Trophoblast cell (in vitro differentiated cells and primary cell): ENCODE measurements around the gene ESRP2.

Experiments used
- DNase-seq, 2 donors: peaks; one replicate each; pipeline ENCODE4 v3.0.0-alpha.2; 2016
- H2AFZ ChIP-seq: 2 replicates; pipeline ENCODE4 v1.6.1; 2013; ENCODE audit warnings: low read length, moderate library complexity, mild to moderate bottlenecking; ENCODE audit not compliant: insufficient read depth, poor library complexity
- H2AK5ac ChIP-seq: 2 replicates; pipeline ENCODE4 v1.6.1; 2013; ENCODE audit warnings: mild to moderate bottlenecking, low read length
- H2BK120ac ChIP-seq: 2 replicates; pipeline ENCODE4 v1.6.1; 2013; ENCODE audit warnings: low read length, mild to moderate bottlenecking, moderate library complexity; ENCODE audit not compliant: insufficient read depth, poor library complexity
- H2BK12ac ChIP-seq: 2 replicates; pipeline ENCODE4 v1.6.1; 2013; ENCODE audit warnings: mild to moderate bottlenecking, low read length, moderate library complexity
- H2BK5ac ChIP-seq: 2 replicates; pipeline ENCODE4 v1.6.1; 2013; ENCODE audit warnings: low read length, low read depth, moderate library complexity, mild to moderate bottlenecking; ENCODE audit not compliant: poor library complexity
- H3K14ac ChIP-seq: 2 replicates; pipeline ENCODE4 v1.6.1; 2013; ENCODE audit warnings: mild to moderate bottlenecking, low read length
- H3K18ac ChIP-seq: 2 replicates; pipeline ENCODE4 v1.6.1; 2013; ENCODE audit warnings: mild to moderate bottlenecking, low read length
- H3K23ac ChIP-seq: 2 replicates; pipeline ENCODE4 v1.6.1; 2013; ENCODE audit warnings: low read length
- H3K27ac ChIP-seq: 2 replicates; pipeline ENCODE4 v1.5.1; 2013; ENCODE audit warnings: low read depth, mild to moderate bottlenecking, inconsistent platforms, low read length, moderate library complexity
- H3K27me3 ChIP-seq: 2 replicates; pipeline ENCODE4 v1.6.1; 2013; ENCODE audit warnings: inconsistent platforms, mild to moderate bottlenecking, low read length, moderate library complexity; ENCODE audit not compliant: insufficient read depth
- H3K36me3 ChIP-seq, 2 experiments: 1 replicate in 1 of 2; 2 replicates in 1 of 2; pipeline ENCODE4 v1.6.1; 2013; ENCODE audit warnings: low read length in 2 of 2, mild to moderate bottlenecking in 2 of 2, moderate library complexity in 1 of 2; ENCODE audit not compliant: insufficient read depth in 2 of 2, control insufficient read depth in 1 of 2
- H3K4ac ChIP-seq: 2 replicates; pipeline ENCODE4 v1.6.1; 2013; ENCODE audit warnings: low read depth, mild to moderate bottlenecking, low read length, moderate library complexity
- H3K4me1 ChIP-seq, 2 experiments: 1 replicate in 1 of 2; 2 replicates in 1 of 2; pipeline ENCODE4 v1.6.1; 2013; ENCODE audit warnings: low read length in 2 of 2, mild to moderate bottlenecking in 2 of 2, moderate library complexity in 1 of 2; ENCODE audit not compliant: insufficient read depth in 2 of 2, control insufficient read depth in 1 of 2
- H3K4me2 ChIP-seq: 2 replicates; pipeline ENCODE4 v1.6.1; 2013; ENCODE audit warnings: inconsistent platforms, mild to moderate bottlenecking, low read length, moderate library complexity
- H3K4me3 ChIP-seq: 2 replicates; pipeline ENCODE4 v1.5.1; 2013; ENCODE audit warnings: mild to moderate bottlenecking, low read depth, low read length, inconsistent platforms
- H3K79me1 ChIP-seq: one replicate; pipeline ENCODE4 v1.6.1; 2013; ENCODE audit warnings: low read length
- H3K79me2 ChIP-seq: 2 replicates; pipeline ENCODE4 v1.6.1; 2013; ENCODE audit warnings: low read length, mild to moderate bottlenecking; ENCODE audit not compliant: control insufficient read depth, insufficient read depth, poor library complexity
- H3K9ac ChIP-seq: 2 replicates; pipeline ENCODE4 v1.6.1; 2013; ENCODE audit warnings: mild to moderate bottlenecking, low read length
- H3K9me3 ChIP-seq: 2 replicates; pipeline ENCODE4 v1.6.1; 2013; ENCODE audit warnings: low read depth, mild to moderate bottlenecking, control low read depth, inconsistent platforms, low read length; ENCODE audit not compliant: insufficient read depth
- H4K12ac ChIP-seq: 2 replicates; pipeline ENCODE4 v1.6.1; 2013; ENCODE audit warnings: low read depth, mild to moderate bottlenecking, low read length, moderate library complexity
- H4K8ac ChIP-seq: 2 replicates; pipeline ENCODE4 v1.6.1; 2013; ENCODE audit warnings: low read depth, mild to moderate bottlenecking, low read length, moderate library complexity
- H4K91ac ChIP-seq: one replicate; pipeline ENCODE4 v1.6.1; 2013; ENCODE audit warnings: low read depth, mild to moderate bottlenecking, low read length, moderate library complexity
- WGBS: extraction: QIAGEN DNeasy Blood & Tissue Kit; methylation state at CpG from one replicate; pipeline ENCODE4 v1.1.7; 2013; ENCODE audit warnings: missing lambda C conversion rate; ENCODE audit not compliant: insufficient read length, insufficient coverage; ENCODE audit errors: extremely low coverage; 5-methylcytosine and 5-hydroxymethylcytosine counted together

ESRP2 gene

DNA sequence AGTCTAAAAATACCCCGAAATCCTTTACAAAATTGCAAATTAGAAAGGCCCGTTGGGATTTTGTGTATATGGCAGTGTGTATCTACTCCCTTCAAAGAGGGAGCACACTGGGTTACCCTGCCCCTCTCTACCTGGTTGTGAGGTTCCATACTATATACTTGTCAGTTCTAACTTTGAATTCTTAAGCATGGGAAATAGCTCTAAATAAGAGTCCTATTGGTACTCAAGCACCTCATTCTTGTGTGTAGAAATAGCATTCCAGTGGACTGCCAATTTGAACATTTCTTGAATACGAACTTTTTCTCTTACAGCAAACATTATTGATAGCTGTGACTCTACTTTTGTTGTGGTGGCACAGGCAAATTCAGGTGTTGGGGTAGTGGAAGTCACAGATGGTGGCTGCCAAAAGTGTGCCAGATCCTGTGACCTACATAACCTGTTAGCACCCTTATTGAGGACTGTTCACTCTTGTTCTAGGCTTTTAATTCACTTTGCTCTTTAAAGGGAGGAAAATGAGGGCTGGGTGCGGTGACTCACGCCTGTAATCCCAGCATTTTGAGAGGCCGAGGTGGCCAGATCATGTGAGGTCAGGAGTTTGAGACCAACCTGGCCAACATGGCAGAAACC, 16.1 kb downstream of the ESRP2 start:
- H3K36me3 ChIP-seq = no peaks in the 10 kb centered on the region
- no peak overlapping the region for H2BK120ac ChIP-seq
- no peak overlapping the region for H2BK5ac ChIP-seq
- H3K4ac ChIP-seq = no peak overlapping the region
- H3K23ac ChIP-seq = no peak overlapping the region
- H3K27ac ChIP-seq = no peak overlapping the region
- no peaks in the 10 kb centered on the region for H3K79me2 ChIP-seq
- H3K79me1 ChIP-seq = no peaks in the 10 kb centered on the region
- H3K27me3 ChIP-seq = no peaks in the 10 kb centered on the region
- H2AK5ac ChIP-seq = no peak overlapping the region
- DNase-seq = peak; percentile 20 to 39
- H3K4me2 ChIP-seq = no peak overlapping the region
- no peak overlapping the region for H2BK12ac ChIP-seq
- peak overlapping the region; percentile 12 for H4K12ac ChIP-seq
- H3K18ac ChIP-seq = no peak overlapping the region
- H4K91ac ChIP-seq = no peak overlapping the region
- no peak overlapping the region for H3K9ac ChIP-seq
- no peak overlapping the region for H2AFZ ChIP-seq
- H3K9me3 ChIP-seq = no peaks in the 10 kb centered on the region
- no peak overlapping the region for H4K8ac ChIP-seq
- peaks cover 0 to 3% of the 10 kb centered on the region in 2 experiments for H3K4me1 ChIP-seq
- H3K14ac ChIP-seq = no peak overlapping the region
- H3K4me3 ChIP-seq = no peak overlapping the region
- WGBS = no CpG with 5 or more reads among the region's 6 CpGs

DNA sequence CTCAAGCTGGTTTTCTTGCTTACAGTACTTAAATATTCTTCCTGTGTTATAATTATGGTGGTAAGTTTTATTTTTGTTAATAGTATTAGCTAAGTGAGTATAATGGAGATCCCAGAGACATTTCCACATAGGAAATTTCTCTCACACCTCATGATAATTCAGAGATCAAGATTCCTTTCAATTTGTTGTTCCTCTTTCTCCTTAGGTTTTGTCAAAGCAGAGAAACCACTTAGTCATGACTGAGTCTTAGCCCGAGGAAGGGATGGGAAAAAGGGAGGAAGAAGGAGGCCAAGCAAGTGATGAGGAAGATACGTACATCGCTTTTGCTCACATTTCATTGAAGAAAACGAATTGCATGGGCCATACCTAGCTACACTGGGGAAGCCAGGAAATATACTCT, 18.4 kb downstream of the ESRP2 start:
- H3K27ac ChIP-seq = no peak overlapping the region
- H2BK120ac ChIP-seq = no peak overlapping the region
- WGBS = no CpG with 5 or more reads among the region's 4 CpGs
- H3K18ac ChIP-seq = no peak overlapping the region
- no peaks in the 10 kb centered on the region for H3K9me3 ChIP-seq
- no peak overlapping the region for H4K12ac ChIP-seq
- no peak overlapping the region for H2BK12ac ChIP-seq
- H3K79me1 ChIP-seq = no peaks in the 10 kb centered on the region
- no peaks in the 10 kb centered on the region for H3K79me2 ChIP-seq
- H3K4ac ChIP-seq = no peak overlapping the region
- DNase-seq = no peak
- no peaks in the 10 kb centered on the region for H3K36me3 ChIP-seq
- no peak overlapping the region for H2AK5ac ChIP-seq
- H2AFZ ChIP-seq = no peak overlapping the region
- H3K4me1 ChIP-seq = peaks cover 0 to 3% of the 10 kb centered on the region in 2 experiments
- no peak overlapping the region for H3K4me3 ChIP-seq
- no peak overlapping the region for H3K9ac ChIP-seq
- no peak overlapping the region for H4K91ac ChIP-seq
- no peaks in the 10 kb centered on the region for H3K27me3 ChIP-seq
- H3K4me2 ChIP-seq = no peak overlapping the region
- H4K8ac ChIP-seq = no peak overlapping the region
- H2BK5ac ChIP-seq = no peak overlapping the region
- no peak overlapping the region for H3K14ac ChIP-seq
- no peak overlapping the region for H3K23ac ChIP-seq

DNA sequence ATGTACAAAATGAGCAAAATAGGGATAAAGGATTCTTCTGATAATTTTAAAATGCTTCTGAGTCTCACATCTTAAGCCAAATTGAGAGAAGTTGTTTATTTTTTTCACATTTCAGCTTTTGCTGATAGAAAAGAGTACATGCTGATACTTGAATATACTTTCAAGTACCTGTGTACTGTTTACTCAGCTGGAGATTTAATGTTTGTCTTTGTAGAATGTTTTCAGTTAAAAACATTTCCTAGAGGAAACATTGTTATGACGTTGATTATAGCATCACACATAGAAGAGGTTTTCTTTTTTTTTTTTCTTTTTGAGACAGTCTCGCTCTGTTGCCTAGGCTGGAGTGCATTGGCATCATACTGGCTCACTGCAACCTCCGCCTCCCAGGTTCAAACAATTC, 19.7 kb downstream of the ESRP2 start:
- H3K4me2 ChIP-seq = no peak overlapping the region
- H3K18ac ChIP-seq = no peak overlapping the region
- H4K91ac ChIP-seq = no peak overlapping the region
- H2BK120ac ChIP-seq = no peak overlapping the region
- WGBS = no CpG with 5 or more reads among the region's 3 CpGs
- peaks cover 0 to 3% of the 10 kb centered on the region in 2 experiments for H3K4me1 ChIP-seq
- no peak overlapping the region for H3K4me3 ChIP-seq
- H2AK5ac ChIP-seq = no peak overlapping the region
- H3K14ac ChIP-seq = no peak overlapping the region
- no peak overlapping the region for H3K4ac ChIP-seq
- no peak overlapping the region for H4K8ac ChIP-seq
- no peak overlapping the region for H2AFZ ChIP-seq
- DNase-seq = no peak
- no peaks in the 10 kb centered on the region for H3K36me3 ChIP-seq
- no peak overlapping the region for H3K23ac ChIP-seq
- no peak overlapping the region for H3K9ac ChIP-seq
- no peak overlapping the region for H3K27ac ChIP-seq
- H3K79me1 ChIP-seq = no peaks in the 10 kb centered on the region
- H4K12ac ChIP-seq = no peak overlapping the region
- H3K79me2 ChIP-seq = no peaks in the 10 kb centered on the region
- H2BK12ac ChIP-seq = no peak overlapping the region
- H2BK5ac ChIP-seq = no peak overlapping the region
- no peaks in the 10 kb centered on the region for H3K27me3 ChIP-seq
- no peaks in the 10 kb centered on the region for H3K9me3 ChIP-seq

DNA sequence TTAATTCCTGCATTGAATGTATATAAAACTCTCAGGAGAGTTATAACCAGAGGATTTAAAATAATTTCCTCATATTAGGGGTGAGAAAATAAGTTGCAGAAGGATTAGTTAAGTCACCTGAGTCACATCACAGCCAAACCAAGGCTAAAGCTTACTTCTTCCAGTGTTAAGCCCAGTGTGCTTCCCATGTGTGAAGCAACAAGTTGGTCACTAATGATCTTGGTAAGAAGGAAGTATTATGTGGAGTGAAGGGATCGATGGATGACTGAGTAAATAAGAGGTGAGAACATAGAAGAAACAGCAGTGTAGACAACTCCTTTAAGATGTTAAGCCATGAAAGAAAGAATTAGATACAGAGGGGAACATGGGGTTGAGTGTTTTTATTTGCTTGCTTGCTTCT, 20.6 kb downstream of the ESRP2 start:
- no peak overlapping the region for H3K23ac ChIP-seq
- no peak overlapping the region for H3K4me3 ChIP-seq
- H3K27ac ChIP-seq = no peak overlapping the region
- no peak for DNase-seq
- 100% methylated on average over 1 of the region's 1 CpG for WGBS
- H3K79me1 ChIP-seq = no peaks in the 10 kb centered on the region
- no peak overlapping the region for H3K18ac ChIP-seq
- H3K79me2 ChIP-seq = no peaks in the 10 kb centered on the region
- no peaks in the 10 kb centered on the region for H3K36me3 ChIP-seq
- H2BK12ac ChIP-seq = no peak overlapping the region
- H2AFZ ChIP-seq = no peak overlapping the region
- H3K4me1 ChIP-seq = peaks cover 0 to 3% of the 10 kb centered on the region in 2 experiments
- H3K4ac ChIP-seq = no peak overlapping the region
- H2BK120ac ChIP-seq = no peak overlapping the region
- no peak overlapping the region for H2AK5ac ChIP-seq
- H3K14ac ChIP-seq = no peak overlapping the region
- no peak overlapping the region for H3K4me2 ChIP-seq
- H3K9ac ChIP-seq = no peak overlapping the region
- no peak overlapping the region for H4K12ac ChIP-seq
- H2BK5ac ChIP-seq = no peak overlapping the region
- no peaks in the 10 kb centered on the region for H3K9me3 ChIP-seq
- H3K27me3 ChIP-seq = no peaks in the 10 kb centered on the region
- no peak overlapping the region for H4K91ac ChIP-seq
- H4K8ac ChIP-seq = no peak overlapping the region
